ENCODE results near the gene ZNF644.
"Not testable (repeated sequence)": the region's sequence is repeated elsewhere in the genome, so short reads cannot be mapped to it uniquely, and the experiment has no call there.

ZNF644 gene

GRCh38 chr1:90899263-90899662 is 122.6 kb downstream of the ZNF644 start:
- no peak overlapping the region for H3K4me3 ChIP-seq (ENCODE audit: low read depth, low read length)
- DNase-seq (ENCODE audit: low read depth), result no peak
- no peak for TF ChIP-seq CTCF (IDR thresholded peaks at IDR 0.05; ENCODE audit: low read depth, low read length, missing control alignments)

- DNase-seq (ENCODE audit: low read depth); H3K4me3 ChIP-seq (ENCODE audit: low read depth, low read length): not testable (repeated sequence)
These were observed 128.2 kb downstream of the ZNF644 start for GRCh38 chr1:90893679-90894078.

GRCh38 chr1:90892884-90893283 is 129.0 kb downstream of the ZNF644 start:
- H3K4me3 ChIP-seq (ENCODE audit: low read depth, low read length); DNase-seq (ENCODE audit: low read depth): not testable (repeated sequence)

- DNase-seq (ENCODE audit: low read depth), result not testable (repeated sequence)
These were observed 129.6 kb downstream of the ZNF644 start for GRCh38 chr1:90892196-90892595.

GRCh38 chr1:90891756-90892155 is 130.1 kb downstream of the ZNF644 start:
- H3K4me3 ChIP-seq (ENCODE audit: low read depth, low read length); DNase-seq (ENCODE audit: low read depth): not testable (repeated sequence)

More at GRCh38 chr1:90892196-90892595, 129.6 kb downstream of the ZNF644 start:
- H3K4me3 ChIP-seq (ENCODE audit: low read depth, low read length), result not testable (repeated sequence)

- no peak overlapping the region for H3K4me3 ChIP-seq (ENCODE audit: low read depth, low read length)
- TF ChIP-seq CTCF (IDR thresholded peaks at IDR 0.05; ENCODE audit: low read depth, low read length, missing control alignments), result no peak
- no peak for DNase-seq (ENCODE audit: low read depth)
These were observed 139.6 kb downstream of the ZNF644 start for GRCh38 chr1:90882221-90882620.

- DNase-seq (ENCODE audit: low read depth), result no peak
- H3K4me3 ChIP-seq (ENCODE audit: low read depth, low read length), result no peak overlapping the region
- no peak for TF ChIP-seq CTCF (IDR thresholded peaks at IDR 0.05; ENCODE audit: low read depth, low read length, missing control alignments)
These were observed 140.8 kb downstream of the ZNF644 start for GRCh38 chr1:90881034-90881433.

GRCh38 chr1:90879281-90879680 is 142.6 kb downstream of the ZNF644 start:
- TF ChIP-seq CTCF (IDR thresholded peaks at IDR 0.05; ENCODE audit: low read depth, low read length, missing control alignments), result no peak
- no peak for DNase-seq (ENCODE audit: low read depth)
- no peak overlapping the region for H3K4me3 ChIP-seq (ENCODE audit: low read depth, low read length)

GRCh38 chr1:90876101-90876500 is 145.7 kb downstream of the ZNF644 start:
- H3K4me3 ChIP-seq (ENCODE audit: low read depth, low read length), result no peak overlapping the region
- no peak for DNase-seq (ENCODE audit: low read depth)
- TF ChIP-seq CTCF (IDR thresholded peaks at IDR 0.05; ENCODE audit: low read depth, low read length, missing control alignments), result no peak

Data from GM12864 (cell line).